HG03520 (cell line): ENCODE results near the gene SNX20.

Experiments
- ATAC-seq: cut with Tn5 transposase; IDR thresholded peaks from one replicate; pipeline ENCODE4 v1.9.1; 2021; ENCODE audit warnings: mild to moderate bottlenecking, moderate library complexity; ENCODE audit not compliant: unreplicated experiment

Gene SNX20

DNA sequence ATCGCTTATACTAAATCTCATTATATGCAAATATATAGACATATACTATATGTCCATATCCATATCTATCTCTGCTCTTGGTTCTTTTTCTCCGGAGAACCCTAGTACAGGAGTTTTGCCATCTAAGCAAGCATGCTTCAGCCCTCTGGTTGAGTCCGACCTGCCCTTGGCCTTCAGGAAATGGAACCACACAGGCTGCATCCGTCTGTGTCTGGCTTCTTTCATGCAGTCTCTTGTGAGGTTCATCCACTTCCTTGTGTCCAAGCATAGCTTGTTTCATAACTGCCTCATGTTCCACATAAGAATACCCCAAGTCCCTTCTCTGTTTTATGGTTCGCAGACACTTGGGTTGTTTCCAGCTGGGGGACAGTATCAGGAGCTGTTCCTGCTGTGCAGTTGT lies 16.8 kb downstream of the SNX20 start:
- ATAC-seq = no peak

DNA sequence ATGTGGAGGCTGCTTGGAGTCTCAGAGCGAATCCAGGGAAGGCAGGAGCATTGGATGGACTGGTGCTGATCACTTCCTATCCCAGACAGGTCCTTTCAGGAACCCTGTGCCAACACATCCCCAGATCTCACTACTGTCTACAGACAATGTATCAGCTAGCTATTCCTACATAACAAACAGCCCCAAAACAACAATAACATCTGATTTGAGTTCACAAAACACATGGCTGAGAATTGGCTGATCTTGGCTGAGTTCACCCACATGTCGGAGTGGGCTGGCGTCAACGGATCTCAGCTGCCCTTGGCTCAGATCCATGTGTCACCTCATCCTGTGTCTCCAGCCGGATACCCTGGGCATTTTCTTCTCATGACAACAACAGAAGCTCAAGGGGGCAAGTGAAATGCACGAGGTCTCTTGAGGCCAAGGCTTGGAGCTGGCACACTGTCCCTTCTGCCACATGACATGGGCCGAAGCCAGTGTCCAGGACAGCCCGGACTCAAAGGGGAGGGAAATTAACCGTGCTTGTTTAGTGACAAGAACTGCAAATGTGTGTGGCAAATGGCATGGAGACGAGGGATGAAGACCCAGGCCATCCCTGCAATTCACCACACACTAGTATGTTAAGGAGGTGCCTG lies 18.7 kb downstream of the SNX20 start:
- no peak for ATAC-seq

DNA sequence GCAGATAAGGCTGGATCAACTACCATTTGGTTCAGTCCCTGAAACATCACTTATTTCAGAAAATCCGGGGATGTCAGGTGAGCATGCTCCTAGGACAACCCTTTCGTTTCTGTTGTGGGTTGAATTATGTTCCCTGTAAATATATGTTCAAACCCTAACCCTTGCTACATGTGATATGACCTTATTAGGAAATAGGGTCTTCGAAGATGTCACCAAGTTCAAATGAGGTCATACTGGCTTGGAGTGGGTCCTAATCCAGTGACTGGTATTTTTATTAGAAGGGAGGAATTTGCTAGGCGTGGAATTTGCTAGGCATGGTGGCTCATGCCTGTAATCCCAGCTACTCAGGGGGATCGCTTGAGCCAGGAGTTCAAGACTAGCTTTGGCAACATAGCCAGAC lies 21.3 kb downstream of the SNX20 start:
- ATAC-seq = no peak

DNA sequence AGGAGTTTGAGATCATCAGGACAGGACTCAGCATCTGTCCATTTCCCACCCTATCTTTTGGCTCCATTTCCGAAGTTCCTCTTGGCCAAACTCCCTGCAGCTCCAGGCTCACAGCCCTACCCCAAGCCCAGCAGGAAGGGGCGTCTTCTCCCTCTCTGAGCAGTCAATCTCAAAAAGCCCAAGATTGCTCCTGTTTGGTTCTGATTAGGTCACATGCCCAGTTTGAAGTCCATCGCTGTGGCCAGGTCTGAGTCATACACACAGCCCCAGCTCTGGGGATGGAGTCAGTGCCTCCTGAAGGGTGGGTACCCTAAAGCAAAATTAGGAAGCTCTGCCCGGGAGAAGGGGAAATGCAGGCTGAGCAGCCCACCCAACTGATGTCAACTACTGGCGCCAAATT lies 23.9 kb downstream of the SNX20 start:
- ATAC-seq = no peak

DNA sequence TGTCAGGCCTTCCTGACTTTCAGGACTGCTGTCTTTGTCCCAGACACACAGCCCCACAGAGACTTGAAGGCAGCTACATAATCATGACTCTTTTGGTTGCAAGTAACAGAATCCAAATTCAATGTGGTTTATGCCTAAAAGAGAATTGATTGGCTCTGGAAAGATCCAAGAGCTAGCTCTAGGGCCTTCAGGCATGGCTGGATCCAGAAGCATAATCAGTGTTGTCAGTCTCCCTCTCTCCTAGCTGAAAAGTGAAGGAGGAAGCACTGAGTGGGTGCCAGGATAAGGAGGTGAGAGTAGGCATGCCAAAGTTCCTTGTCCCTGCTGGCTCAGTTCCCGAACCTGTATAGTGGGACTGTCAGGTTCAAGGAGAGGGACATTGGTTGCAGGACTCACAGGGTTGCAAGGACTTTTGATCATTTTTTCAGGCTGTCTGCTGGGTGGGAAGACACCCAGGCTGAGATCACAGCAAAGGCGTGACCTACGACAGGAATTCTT lies 25.5 kb downstream of the SNX20 start:
- ATAC-seq = no peak

DNA sequence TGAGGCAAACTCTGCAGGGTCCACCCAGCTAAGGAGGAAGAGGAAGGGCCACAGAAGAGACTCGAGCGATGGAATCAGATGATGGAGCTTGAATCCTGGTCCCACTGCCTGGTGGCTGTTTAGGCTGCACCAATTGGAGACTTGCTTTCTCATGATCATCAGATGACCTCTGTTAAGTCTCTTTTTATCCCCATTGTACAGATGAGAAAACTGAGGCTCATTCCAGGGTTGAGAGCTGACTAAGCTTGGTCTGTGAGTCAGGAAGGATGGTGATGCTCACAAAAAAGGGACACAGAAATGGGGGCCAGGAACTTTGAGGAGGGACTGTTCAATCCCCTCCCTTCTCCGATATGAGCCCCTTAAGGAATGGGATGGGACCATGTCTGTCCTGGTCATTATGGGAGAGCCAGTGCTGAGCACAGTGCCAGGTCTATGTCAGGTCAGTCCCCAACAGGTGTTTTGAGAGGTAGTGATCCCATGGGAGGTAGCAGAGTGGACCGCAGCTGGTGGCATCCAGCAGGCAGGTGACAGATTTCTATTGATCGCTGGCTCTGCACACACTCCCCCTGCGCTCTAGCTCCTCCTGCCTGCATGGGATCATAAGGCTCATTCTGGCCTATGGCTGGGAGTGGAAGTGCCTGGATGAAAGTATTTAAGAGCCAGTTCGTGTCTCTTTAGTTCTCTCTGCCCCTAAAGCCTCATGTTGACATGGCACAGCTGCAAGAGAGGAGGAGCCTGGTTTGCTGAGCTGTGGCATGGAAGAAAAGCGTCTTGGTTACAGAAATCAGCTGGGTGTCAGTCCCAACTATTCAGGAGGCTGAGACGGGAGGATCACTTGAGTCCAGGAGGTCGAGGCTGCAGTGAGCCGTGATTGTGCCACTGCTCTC lies 27.2 kb downstream of the SNX20 start:
- ATAC-seq = no peak

DNA sequence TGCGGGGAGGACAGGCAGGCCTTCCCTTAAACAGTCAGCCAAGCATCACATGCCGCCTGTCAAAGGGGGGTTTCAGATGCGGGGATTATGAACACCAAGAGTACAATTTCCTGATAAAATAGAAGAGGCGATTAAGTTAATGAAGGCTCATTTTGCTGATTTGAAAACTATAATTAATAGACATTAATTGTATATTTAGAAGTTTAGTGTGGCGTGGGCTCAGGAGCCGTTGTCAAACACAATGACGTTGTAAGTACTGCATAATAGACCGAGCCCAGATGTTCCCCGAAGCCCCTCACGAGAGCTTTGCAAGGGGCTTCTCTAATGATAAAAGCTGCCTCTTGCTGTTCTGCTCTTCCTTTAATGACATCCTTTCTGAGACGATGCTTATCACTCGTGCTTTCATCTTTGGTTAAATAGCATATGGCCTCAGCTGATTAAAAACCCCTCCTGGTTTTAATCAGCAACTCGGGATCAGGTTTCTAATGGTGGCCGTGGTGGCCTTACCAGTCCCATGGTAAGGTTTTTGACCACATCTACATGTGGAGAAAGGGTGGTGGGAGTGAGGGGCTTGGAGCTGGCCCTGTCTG lies 28.2 kb downstream of the SNX20 start:
- no peak for ATAC-seq

DNA sequence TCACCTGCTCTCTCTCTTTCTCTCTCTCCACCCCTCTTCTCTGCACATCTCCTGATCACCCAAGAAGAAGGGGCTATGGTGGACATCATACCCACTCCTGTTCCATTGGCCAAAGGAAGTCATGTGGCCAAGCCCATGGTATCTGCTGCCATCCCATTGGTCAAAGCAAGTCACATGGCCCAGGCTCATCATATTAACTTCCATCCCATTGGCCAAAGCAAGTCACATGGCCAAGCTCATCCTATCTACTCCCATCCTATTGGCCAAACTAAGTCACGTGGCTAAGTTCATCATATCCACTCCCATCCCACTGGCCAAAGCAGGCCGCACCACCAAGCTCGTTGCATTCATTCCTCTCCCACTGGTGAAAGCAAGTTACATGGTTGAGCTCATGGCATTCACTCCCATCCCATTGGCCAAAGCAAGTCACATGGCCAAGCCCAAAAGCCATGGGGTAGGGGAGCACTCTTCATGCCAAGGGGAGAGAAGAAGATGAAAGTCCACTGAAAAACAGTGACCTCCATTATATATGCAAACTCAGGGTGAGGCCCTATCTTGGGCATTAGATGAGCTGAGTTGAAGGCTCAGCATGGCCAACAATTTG lies 29.2 kb downstream of the SNX20 start:
- no peak for ATAC-seq

DNA sequence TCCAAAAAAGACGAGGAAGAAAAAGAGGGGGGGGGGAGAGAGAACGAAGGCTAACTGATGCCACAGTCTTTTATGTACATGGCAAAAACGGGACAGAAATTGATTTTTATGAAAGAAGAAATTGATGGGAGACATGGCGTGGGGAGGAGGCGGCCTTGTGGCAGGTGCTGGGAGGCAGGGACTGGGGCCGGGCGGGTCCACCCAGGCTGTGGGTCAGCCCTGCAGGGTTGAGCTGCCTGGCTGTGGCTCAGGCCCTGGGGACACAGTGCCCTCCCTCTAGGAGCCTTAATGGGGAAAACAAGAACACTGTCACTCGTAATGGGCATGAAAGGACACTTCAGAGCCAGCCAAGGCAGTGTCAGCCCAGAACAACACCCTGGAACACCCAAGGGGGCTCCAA lies 34.8 kb downstream of the SNX20 start:
- ATAC-seq = no peak

DNA sequence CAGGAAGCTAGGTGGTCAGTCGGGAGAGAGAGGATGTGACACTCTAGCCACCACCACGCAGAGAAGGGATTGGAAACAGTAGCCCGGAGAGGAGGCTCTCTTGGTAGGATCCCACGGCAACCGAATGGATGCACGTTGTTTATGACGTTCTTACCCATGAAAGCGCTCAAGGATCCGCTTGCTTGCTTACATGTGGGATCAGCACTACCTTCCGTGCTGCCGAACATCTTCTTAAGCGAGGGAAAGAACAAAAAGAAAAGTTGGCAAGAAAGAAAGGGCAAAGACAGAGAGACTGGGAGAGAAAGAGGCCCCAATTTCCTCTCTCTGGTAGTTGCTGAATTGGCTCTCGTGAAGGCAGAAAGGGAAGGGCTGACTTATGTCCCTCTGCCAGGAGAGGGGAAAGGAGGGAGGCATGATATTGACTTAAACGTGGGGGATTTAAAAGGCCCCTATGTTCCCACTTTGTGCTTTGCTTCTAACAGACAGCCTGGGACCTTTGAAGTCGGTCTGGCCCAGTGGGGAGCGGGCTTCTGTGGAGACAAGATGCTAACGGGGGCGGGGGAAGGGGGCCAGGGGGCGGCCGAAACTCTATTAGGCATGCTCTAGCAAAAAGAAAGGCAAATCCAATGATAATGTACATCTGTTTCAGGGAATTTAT lies 35.4 kb downstream of the SNX20 start:
- no peak for ATAC-seq

DNA sequence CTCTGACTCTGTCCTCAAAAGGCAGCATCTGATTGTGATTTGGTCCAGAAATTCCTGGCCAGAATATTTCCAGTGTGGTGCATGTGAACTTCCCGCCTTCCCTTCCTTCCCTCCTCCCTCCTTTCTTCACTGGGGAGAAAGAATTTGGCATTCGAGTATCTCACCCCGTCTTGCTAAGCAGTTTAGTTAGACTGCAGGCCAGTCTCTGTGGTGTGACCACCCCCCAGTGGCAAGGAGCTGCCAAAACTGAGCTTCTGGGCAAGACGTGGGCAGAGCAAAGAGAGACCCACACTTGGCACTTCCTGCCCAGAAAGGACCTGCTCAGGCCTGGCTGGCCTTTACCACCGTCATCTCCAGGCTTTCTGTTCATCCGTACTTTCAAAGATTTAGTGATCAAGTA lies 36.4 kb downstream of the SNX20 start:
- ATAC-seq = no peak

DNA sequence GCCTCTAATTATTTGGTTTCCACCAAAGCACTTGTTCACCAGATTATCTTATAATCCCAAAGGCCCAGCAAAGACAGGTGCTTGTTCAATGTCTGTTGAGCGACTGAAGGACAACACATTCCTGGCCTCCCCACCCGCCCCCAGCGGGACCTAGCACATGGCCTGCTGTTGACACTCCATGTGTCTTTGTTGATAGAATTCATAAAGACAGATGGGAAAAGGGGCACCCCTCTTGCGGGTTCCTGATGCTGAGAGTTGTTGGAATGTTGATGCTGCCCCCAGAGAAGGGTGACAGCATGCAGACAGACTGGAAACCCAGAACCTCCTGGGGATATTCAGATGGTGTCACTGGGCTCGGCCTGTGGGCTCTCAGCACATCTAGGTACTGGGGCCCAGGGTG lies 36.9 kb downstream of the SNX20 start:
- no peak for ATAC-seq

DNA sequence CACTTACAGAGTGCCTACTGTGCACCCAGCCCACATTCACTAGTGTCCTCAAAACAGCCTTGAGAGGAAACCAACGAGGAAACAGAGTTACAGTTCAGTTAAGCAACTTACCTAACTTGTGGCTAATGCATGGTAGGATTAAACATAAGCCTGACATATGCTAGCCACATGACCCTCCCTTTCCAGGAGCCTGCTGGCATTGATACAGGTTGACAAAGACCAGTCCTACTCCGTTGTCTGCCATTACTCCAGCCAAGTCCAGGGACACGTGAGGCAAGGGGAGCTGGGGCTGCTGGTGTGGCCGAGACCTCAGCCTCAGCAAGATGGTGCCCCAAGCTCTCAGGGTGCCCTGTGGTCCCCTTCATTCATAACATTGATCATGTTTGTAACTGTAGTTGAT lies 37.9 kb downstream of the SNX20 start:
- no peak for ATAC-seq

DNA sequence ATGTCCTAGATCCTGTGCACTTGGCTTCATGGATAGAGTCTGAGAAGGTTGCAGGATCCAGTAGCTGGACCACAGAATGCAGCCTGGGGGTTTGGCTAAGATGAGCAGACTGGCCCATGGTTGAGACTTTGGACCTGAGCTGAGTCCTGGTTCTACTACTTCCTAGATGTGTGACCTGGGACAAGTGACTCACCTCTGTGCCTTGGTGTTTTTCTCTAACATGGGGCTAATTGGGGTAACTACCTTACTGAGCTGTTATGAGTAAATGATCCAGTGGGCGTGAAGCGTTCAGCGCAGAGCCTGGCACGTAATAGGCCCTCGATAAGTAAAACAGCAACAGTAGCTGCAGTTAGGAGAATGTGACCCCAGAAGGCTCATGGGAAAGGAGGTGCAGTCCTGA lies 38.8 kb downstream of the SNX20 start:
- no peak for ATAC-seq

DNA sequence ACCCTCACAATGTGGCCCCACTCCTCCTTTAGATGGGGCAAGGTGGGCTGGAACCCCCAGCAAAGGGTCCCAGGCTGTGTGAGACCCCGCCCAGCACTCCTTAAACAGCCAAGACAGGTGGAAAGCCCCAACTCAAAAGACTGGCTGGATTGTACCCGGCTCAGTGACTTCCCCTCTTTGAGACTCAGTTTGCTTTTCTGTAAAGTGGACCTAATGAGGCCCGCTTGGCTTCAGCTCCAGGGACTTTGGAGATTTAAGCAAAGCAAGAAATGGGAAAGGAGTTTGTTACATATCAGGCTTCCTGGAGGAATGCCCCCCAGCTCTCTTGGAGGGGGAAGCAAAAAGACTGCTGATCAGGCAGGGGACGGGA lies 39.3 kb downstream of the SNX20 start:
- no peak for ATAC-seq

DNA sequence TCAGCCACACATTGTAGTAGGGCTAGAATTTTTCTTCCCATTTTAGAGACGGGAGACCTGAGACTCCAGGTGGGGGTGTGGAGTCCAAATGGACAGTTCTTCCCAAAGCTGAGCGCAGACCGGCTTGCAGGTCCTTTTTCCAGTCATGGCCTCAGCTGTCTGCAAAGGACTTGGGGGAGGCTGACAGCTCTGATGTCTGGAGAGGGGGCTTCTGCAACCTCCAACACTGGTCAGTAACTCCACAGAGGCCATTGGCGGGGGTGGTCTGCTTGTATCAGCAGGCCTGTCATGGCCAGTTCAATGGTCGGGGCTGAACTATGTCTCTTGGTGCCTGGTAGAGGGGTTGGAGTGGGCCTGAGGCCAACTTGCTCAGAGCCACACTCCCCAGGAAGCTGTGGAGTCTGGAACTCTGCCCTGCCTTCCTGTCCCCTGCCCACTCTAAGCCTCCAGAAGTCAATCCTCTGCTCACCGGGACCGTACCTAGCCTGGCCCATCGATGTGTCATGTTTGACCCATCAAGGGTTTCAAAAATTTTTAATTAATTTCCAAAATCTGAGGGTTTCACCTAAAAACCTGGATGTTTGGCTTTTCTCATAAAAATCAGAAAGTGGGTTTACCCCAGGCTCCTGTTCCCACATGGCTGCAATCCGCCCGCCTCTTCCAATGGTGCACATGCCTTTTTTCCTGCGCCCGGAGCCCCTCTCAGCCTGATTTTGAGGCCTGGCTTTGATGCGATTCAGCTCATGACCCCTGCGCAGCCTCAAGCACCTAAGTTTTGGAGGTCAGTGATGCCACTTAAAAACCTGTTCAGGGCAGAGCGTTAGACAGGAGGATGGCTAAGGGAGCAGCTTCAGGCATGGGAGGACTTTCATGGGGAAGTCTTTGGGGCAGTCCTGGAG lies 39.9 kb downstream of the SNX20 start:
- ATAC-seq = no peak

DNA sequence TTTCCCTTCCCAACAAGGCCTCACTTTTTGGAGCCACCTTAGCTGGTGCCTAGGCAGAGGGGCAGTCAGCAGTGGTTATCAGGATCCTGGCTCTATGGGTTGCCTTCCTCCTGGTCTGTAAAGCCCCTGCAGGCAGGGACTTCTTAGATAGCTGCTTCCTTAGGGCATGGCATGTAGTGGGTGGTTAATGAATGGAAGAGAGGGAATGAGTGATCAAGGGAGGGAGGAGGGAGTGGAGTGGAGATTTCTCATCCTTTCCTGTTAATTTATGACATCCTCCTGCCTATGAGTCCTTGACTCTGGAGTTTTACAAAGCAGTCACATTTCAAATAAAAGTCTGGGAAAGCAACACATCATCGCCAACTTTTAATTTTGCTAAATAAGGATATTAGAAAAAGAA lies 40.7 kb downstream of the SNX20 start:
- ATAC-seq = no peak

DNA sequence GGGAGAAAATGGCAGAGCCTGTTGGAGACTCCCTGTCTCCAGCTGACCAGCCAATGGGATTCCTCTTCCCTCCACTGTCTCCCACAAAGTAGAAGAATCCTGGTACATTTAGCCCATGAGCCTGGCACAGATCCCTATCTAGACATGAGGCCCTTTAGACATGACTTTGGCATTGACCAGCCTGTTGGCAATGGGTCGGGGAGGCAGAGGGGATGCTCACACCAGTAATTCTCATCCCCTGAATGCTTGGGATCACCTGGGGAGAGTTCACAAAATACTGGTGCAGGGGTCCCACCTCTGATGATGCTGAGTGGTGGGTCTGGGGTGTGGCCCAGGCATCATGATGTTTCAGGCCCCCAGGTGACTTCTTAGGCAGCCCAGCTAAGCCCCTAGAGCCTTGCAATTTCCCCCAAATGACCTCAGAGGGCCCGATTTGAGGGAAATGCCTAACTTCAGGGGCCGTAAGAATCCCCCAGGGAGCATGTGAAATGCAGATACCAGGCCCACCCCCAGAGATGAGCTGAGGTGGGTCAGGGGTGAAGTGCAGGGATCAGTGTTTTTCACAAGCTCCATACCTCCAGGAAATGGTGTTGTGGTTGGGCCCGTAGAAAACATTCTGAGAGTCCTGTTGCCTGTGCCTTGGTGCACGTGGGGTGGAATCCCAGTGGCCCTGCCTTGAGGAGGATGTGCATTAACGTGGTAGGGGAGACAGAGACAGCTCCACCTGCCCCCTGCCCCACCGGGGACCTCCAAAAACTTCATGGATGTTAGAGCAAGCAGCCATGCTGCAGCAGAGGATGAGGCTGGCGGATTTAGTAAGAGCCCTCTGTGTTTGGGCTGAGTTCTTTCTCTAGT lies 42.1 kb downstream of the SNX20 start:
- no peak for ATAC-seq
